Measurements from ENCODE around the gene CACNG6.
A peak's percentile ranks its signal among the peaks of the same experiment; 100 is the strongest.
"Not testable (repeated sequence)": the region's sequence is repeated elsewhere in the genome, so short reads cannot be mapped to it uniquely, and the experiment has no call there.

CACNG6 gene, protein sequence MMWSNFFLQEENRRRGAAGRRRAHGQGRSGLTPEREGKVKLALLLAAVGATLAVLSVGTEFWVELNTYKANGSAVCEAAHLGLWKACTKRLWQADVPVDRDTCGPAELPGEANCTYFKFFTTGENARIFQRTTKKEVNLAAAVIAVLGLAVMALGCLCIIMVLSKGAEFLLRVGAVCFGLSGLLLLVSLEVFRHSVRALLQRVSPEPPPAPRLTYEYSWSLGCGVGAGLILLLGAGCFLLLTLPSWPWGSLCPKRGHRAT

DNA sequence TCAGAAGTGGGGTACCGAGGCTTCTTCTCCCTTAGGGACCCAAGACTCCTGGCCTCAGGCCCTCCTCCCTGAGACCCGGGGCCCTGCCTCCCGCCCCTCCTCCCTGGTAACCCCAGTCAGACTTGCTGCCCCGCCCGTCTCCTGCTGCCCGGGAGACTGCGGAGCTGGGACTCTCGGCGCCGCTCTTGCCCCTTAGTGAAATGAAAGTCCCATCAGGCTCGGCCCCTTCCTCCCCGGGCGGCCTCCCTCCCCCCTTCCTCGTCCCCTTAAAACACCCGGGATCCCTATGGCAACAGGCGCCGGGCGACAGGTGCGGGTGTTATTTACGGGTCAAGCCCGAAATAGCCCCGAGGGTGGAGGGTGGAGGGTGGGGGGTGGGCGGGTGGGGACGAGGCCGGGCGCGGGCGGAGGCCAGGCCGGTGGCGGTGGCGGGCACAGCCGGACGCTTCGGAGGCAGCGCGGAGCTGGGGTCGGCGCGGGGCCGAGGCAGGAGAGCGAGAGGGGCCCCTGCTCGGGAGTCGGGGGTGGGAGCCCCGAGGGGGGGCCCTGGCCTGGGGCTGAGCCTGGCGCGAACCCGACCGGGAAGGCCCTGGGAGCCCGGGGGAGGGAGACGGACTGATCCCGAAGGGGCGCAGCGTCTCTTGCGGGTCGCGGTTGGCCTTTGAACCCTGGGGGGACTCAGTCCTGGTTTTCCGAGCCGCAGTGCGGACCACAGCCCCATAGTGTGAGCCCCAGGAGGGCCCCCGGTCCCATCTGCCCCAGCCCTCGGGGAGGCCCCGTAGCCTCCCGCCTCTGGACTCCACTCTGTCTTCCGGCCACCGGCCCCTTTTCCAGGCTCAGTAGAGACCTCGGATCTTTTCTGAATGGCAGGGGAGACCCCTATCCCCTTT, at the start of gene CACNG6:
Gene CACNG6 (plus strand): TSS at position 414 of the 890 bp plus-strand sequence. CDS start 1,241 bp downstream, outside the sequence.
- H3K4me3 ChIP-seq (ENCODE audit: low read depth, low read length): peak within 1 kb of the TSS; percentile 63
- no peaks in the 10 kb centered on the region for H3K36me3 ChIP-seq (ENCODE audit: insufficient read depth, low read length)
- H3K4me1 ChIP-seq (ENCODE audit: control insufficient read depth, insufficient read depth, low read length, unreplicated experiment): peaks cover 11% of the 10 kb centered on the region
- H3K27me3 ChIP-seq (ENCODE audit: insufficient read depth, low read length): no peaks in the 10 kb centered on the region
- H3K79me2 ChIP-seq (ENCODE audit: control insufficient read depth, insufficient read depth, low read length, unreplicated experiment): no peaks in the 10 kb centered on the region
- no peak within 1 kb of the TSS for H2AFZ ChIP-seq (ENCODE audit: low read length, unreplicated experiment)
- peak within 1 kb of the TSS; percentile 9; the same call in 1 of the 2 replicates for H3K27ac ChIP-seq (ENCODE audit: low read depth, low read length)

DNA sequence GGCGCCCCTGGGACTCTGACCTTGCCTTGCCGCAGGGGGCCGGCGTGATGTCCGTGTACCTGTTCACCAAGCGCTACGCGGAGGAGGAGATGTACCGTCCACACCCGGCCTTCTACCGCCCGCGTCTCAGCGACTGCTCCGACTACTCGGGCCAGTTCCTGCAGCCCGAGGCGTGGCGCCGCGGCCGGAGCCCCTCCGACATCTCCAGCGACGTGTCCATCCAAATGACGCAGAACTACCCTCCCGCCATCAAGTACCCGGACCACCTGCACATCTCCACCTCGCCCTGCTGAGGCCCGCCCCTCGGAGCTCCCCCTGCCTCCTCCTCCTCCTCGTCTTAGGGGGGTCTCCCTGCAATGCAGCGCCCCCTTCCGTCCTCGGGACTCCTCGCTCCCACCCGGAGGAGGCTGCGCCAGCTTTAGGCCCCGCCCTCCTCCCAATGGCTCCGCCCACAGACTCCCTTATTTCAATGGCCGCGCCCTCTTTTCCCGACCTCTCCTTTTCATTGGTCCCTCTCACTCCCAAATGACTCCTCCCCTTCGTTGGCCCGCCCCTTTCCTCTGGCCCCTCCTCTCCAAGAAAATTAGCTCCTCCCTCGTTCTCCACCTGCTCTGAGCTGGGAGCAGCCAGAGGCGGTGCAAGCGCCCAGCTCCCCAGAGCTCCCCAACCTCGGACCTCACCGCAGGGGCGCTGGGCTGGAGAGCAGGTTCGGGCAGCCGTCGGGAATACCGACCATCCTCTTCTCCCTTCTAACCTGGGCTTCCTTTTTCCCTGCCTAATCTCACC, 49.2 kb upstream of the CACNG6 start:
- Histone ChIP-seq H3K4me1 (ENCODE audit: control insufficient read depth, insufficient read depth, low read length, unreplicated experiment) (no peaks in the 10 kb centered on the region), H3K79me2 (ENCODE audit: control insufficient read depth, insufficient read depth, low read length, unreplicated experiment) (no peaks in the 10 kb centered on the region), H3K27ac (ENCODE audit: low read depth, low read length) (no peak overlapping the region), H2AFZ (ENCODE audit: low read length, unreplicated experiment) (no peak overlapping the region), H3K27me3 (ENCODE audit: insufficient read depth, low read length) (peaks cover 36% of the 10 kb centered on the region), H3K4me3 (ENCODE audit: low read depth, low read length) (no peak overlapping the region), H3K36me3 (ENCODE audit: insufficient read depth, low read length) (no peaks in the 10 kb centered on the region)

DNA sequence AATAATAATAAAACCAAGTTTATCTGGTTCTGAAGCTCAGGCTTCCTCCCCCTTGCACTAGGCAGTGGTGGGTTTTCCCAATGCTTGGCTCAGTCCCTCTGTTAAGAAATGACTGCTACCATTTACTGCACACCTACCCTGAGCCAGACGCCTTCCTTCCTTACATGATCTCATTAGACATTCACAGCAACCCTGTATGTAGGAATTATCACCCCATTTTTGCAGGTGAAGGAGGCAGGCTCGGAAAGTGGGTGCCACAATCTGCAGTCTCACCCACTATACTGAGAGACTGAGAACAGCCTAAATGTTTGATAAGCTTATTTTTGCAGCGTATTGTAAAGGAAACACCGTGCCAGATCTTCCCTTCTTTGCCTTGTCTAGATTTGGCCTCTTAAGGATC, 47.0 kb upstream of the CACNG6 start:
- Histone ChIP-seq H2AFZ (ENCODE audit: low read length, unreplicated experiment) (no peak overlapping the region), H3K36me3 (ENCODE audit: insufficient read depth, low read length) (no peaks in the 10 kb centered on the region), H3K27ac (ENCODE audit: low read depth, low read length) (no peak overlapping the region)

DNA sequence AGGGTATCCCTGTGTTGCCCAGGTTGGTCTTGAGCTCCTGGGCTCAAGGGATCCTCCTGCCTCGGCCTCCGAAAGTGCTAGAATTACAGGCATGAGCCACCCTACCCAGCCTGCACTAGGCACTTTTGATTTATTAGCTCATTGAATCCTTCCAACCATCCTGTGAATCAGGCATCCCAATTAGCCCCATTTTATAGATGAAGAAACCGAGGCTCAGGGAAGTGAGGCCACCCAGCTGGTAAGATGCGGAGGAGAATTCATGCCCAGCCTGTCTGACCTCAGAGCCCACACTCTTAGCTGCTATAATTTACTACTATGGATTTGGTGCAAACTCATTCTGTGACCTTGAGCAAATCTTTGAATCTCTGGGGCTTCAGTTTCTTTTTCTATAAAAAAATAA, 46.5 kb upstream of the CACNG6 start:
- peaks cover 33% of the 10 kb centered on the region for H3K27me3 ChIP-seq (ENCODE audit: insufficient read depth, low read length)
- no peak overlapping the region for H3K27ac ChIP-seq (ENCODE audit: low read depth, low read length)
- H3K79me2 ChIP-seq (ENCODE audit: control insufficient read depth, insufficient read depth, low read length, unreplicated experiment): no peaks in the 10 kb centered on the region

More for the DNA sequence above, 47.0 kb upstream of the CACNG6 start:
- no peak overlapping the region for H3K4me3 ChIP-seq (ENCODE audit: low read depth, low read length)
- no peaks in the 10 kb centered on the region for H3K4me1 ChIP-seq (ENCODE audit: control insufficient read depth, insufficient read depth, low read length, unreplicated experiment)
- H3K27me3 ChIP-seq (ENCODE audit: insufficient read depth, low read length): peaks cover 36% of the 10 kb centered on the region
- no peaks in the 10 kb centered on the region for H3K79me2 ChIP-seq (ENCODE audit: control insufficient read depth, insufficient read depth, low read length, unreplicated experiment)

DNA sequence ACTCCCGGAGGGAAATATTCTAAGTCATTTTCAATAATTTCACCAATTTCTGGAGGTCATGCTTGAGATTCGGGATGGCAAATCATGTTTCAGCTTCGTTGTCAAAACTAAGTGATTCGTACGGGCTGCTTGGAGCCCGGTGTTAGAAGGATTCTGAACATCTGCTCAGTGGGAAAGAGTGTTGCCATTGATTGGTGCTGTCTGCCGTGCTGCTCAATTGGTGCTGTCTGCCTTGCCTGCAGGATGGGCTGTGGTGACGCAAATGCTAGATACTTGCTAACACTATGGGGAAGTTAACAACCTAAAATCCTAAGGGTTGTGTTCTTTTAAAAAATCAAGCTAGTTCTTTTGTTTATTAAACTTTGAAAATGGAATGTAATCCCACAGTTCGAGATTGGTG, 46.0 kb upstream of the CACNG6 start:
- Histone ChIP-seq H3K27me3 (ENCODE audit: insufficient read depth, low read length) (peaks cover 32% of the 10 kb centered on the region), H3K4me1 (ENCODE audit: control insufficient read depth, insufficient read depth, low read length, unreplicated experiment) (no peaks in the 10 kb centered on the region), H3K36me3 (ENCODE audit: insufficient read depth, low read length) (no peaks in the 10 kb centered on the region), H2AFZ (ENCODE audit: low read length, unreplicated experiment) (no peak overlapping the region), H3K27ac (ENCODE audit: low read depth, low read length) (no peak overlapping the region), H3K4me3 (ENCODE audit: low read depth, low read length) (no peak overlapping the region), H3K79me2 (ENCODE audit: control insufficient read depth, insufficient read depth, low read length, unreplicated experiment) (no peaks in the 10 kb centered on the region)

More for the DNA sequence above, 46.5 kb upstream of the CACNG6 start:
- Histone ChIP-seq H3K36me3 (ENCODE audit: insufficient read depth, low read length) (no peaks in the 10 kb centered on the region), H3K4me3 (ENCODE audit: low read depth, low read length) (no peak overlapping the region), H2AFZ (ENCODE audit: low read length, unreplicated experiment) (no peak overlapping the region), H3K4me1 (ENCODE audit: control insufficient read depth, insufficient read depth, low read length, unreplicated experiment) (no peaks in the 10 kb centered on the region)

DNA sequence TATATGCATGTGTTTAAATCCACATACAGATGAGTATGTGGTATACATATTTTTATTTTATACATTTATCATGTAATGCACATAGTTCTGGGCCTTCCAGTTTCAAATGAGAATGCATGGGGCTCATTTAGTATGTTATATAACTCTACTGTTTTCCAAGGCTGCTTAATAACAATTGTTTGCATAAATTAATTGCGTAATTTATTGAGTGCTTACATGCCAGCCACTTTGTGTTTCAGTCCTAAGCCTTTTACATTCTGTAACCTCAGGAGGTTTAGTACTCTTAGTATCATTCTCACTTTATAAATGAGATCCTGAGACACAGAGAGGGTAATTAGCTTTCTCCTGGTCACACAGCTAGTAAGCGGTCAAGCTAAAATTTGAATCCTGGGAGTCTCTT, 45.4 kb upstream of the CACNG6 start:
- no peaks in the 10 kb centered on the region for H3K79me2 ChIP-seq (ENCODE audit: control insufficient read depth, insufficient read depth, low read length, unreplicated experiment)
- H3K27me3 ChIP-seq (ENCODE audit: insufficient read depth, low read length): peaks cover 32% of the 10 kb centered on the region
- no peaks in the 10 kb centered on the region for H3K36me3 ChIP-seq (ENCODE audit: insufficient read depth, low read length)
- H3K4me3 ChIP-seq (ENCODE audit: low read depth, low read length): no peak overlapping the region
- no peaks in the 10 kb centered on the region for H3K4me1 ChIP-seq (ENCODE audit: control insufficient read depth, insufficient read depth, low read length, unreplicated experiment)
- no peak overlapping the region for H3K27ac ChIP-seq (ENCODE audit: low read depth, low read length)
- no peak overlapping the region for H2AFZ ChIP-seq (ENCODE audit: low read length, unreplicated experiment)

DNA sequence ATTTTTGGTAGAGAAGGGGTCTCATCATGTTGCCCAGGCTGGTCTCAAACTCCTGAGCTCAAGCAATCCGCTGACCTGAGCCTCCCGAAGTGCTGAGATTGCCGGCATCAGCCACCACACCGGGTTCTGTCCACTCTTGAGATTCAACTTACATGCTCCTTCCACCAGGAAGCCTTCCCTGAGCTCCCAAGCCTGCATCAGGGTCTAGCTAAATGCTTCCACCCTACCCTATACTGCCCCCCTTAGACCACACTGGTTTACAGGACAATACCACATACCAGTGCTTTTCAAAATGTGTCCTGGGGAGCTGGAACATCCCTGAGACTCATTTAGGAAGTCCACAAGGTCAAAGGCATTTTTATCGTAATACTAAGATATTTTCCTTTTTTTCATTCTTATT, 43.8 kb upstream of the CACNG6 start:
- no peak overlapping the region for H3K4me3 ChIP-seq (ENCODE audit: low read depth, low read length)
- H3K4me1 ChIP-seq (ENCODE audit: control insufficient read depth, insufficient read depth, low read length, unreplicated experiment): no peaks in the 10 kb centered on the region
- H3K36me3 ChIP-seq (ENCODE audit: insufficient read depth, low read length): no peaks in the 10 kb centered on the region
- no peak overlapping the region for H2AFZ ChIP-seq (ENCODE audit: low read length, unreplicated experiment)
- peaks cover 24% of the 10 kb centered on the region for H3K27me3 ChIP-seq (ENCODE audit: insufficient read depth, low read length)
- no peak overlapping the region for H3K27ac ChIP-seq (ENCODE audit: low read depth, low read length)
- no peaks in the 10 kb centered on the region for H3K79me2 ChIP-seq (ENCODE audit: control insufficient read depth, insufficient read depth, low read length, unreplicated experiment)

DNA sequence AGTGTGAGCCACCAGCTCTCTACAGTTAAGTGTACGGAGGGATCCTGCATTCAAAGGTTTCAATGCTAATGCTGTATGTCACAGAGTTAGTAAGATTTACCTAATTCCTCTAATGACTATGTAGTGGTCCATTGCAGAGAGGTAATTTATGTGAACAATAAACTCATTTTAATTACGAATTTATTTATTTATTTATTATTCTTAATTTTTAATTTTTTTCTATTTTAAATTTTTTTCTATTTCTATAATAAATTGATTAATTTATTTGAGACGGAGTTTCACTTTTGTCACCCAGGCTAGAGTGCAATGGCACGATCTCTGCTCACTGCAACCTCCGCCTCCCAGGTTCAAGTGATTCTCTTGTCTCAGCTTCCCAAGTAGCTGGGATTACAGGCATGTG, 42.8 kb upstream of the CACNG6 start:
- not testable (repeated sequence) for H3K27ac ChIP-seq (ENCODE audit: low read depth, low read length); H3K4me3 ChIP-seq (ENCODE audit: low read depth, low read length); H3K79me2 ChIP-seq (ENCODE audit: control insufficient read depth, insufficient read depth, low read length, unreplicated experiment); H2AFZ ChIP-seq (ENCODE audit: low read length, unreplicated experiment); H3K36me3 ChIP-seq (ENCODE audit: insufficient read depth, low read length); H3K4me1 ChIP-seq (ENCODE audit: control insufficient read depth, insufficient read depth, low read length, unreplicated experiment)
- H3K27me3 ChIP-seq (ENCODE audit: insufficient read depth, low read length): peaks cover 17% of the 10 kb centered on the region; the same call in 1 of the 2 replicates

DNA sequence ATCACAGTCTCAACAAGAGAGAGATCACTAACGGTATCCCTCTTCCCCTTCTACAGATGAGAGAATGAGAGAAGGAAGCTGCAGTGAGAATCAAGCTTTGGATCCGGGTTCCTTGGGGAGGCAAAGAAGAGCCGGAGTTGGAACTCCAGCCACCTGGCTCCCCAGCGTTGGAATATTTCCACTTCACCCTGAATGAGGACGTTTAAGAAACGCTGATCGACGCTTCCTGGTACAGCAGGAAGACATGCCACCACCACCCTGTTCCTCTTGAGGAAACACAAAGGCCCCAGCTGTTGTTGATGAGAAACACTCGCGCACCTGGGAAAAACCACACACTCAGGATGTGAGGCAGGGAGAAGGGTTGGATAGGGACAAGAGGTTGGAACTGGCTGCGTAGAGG, 40.0 kb upstream of the CACNG6 start:
- peaks cover 6% of the 10 kb centered on the region; the same call in 1 of the 2 replicates for H3K27me3 ChIP-seq (ENCODE audit: insufficient read depth, low read length)
- H3K36me3 ChIP-seq (ENCODE audit: insufficient read depth, low read length): no peaks in the 10 kb centered on the region
- H2AFZ ChIP-seq (ENCODE audit: low read length, unreplicated experiment): no peak overlapping the region
- no peaks in the 10 kb centered on the region for H3K4me1 ChIP-seq (ENCODE audit: control insufficient read depth, insufficient read depth, low read length, unreplicated experiment)
- H3K27ac ChIP-seq (ENCODE audit: low read depth, low read length): no peak overlapping the region
- no peak overlapping the region for H3K4me3 ChIP-seq (ENCODE audit: low read depth, low read length)
- H3K79me2 ChIP-seq (ENCODE audit: control insufficient read depth, insufficient read depth, low read length, unreplicated experiment): no peaks in the 10 kb centered on the region

DNA sequence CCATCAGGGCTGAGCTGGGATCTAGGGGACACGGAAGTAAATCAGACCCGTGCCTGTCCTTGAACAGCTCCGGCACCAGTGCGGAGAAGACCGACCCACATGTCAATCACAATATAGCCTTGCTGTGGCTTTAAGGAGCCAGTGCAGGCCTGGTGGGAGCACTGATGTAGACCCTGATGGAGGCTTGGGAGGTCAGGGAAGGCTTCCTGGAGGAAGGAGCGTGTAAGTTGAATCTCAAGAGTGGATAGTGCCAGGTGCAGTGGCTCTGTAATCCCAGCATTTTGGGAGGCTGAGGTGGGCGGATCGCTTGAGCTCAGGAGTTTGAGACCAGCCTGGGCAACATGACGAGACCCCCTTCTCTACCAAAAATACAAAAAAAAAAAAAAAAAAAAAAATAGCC, 39.5 kb upstream of the CACNG6 start:
- Histone ChIP-seq H3K4me1 (ENCODE audit: control insufficient read depth, insufficient read depth, low read length, unreplicated experiment) (no peaks in the 10 kb centered on the region), H3K27me3 (ENCODE audit: insufficient read depth, low read length) (peaks cover 6% of the 10 kb centered on the region; the same call in 1 of the 2 replicates)

More for the DNA sequence above, 39.5 kb upstream of the CACNG6 start:
- no peaks in the 10 kb centered on the region for H3K79me2 ChIP-seq (ENCODE audit: control insufficient read depth, insufficient read depth, low read length, unreplicated experiment)
- no peak overlapping the region for H3K27ac ChIP-seq (ENCODE audit: low read depth, low read length)
- no peaks in the 10 kb centered on the region for H3K36me3 ChIP-seq (ENCODE audit: insufficient read depth, low read length)
- no peak overlapping the region for H3K4me3 ChIP-seq (ENCODE audit: low read depth, low read length)
- no peak overlapping the region for H2AFZ ChIP-seq (ENCODE audit: low read length, unreplicated experiment)

Data from ACC112 (cell line).